GM12891 (cell line): Measurements from ENCODE around the gene LRRC1.

Experiments
- DNase-seq: peaks from one replicate; pipeline ENCODE4 v3.0.0; 2011; ENCODE audit warnings: low spot score; ENCODE audit not compliant: insufficient read length
- FAIRE-seq: peaks from 2 replicates; lab custom pipeline; 2011; peaks lifted over from hg19 to GRCh38; lab: Jason Lieb, UNC
- PAX5 ChIP-seq: IDR thresholded peaks from 2 replicates; pipeline ENCODE4 v1.6.1; 2011; ENCODE audit warnings: low read length, moderate library complexity, mild to moderate bottlenecking; ENCODE audit not compliant: insufficient read depth, severe bottlenecking
- POLR2A ChIP-seq: IDR thresholded peaks from 2 replicates; pipeline ENCODE4 v1.6.1; 2011; ENCODE audit warnings: low read depth, low read length, control low read depth
- POLR2AphosphoS5 ChIP-seq: IDR thresholded peaks from 2 replicates; pipeline ENCODE4 v1.6.1; 2011; ENCODE audit warnings: low read depth, low read length, control low read depth
- POU2F2 ChIP-seq: IDR thresholded peaks from 2 replicates; pipeline ENCODE4 v1.6.1; 2011; ENCODE audit warnings: low read depth, mild to moderate bottlenecking, control low read depth, low read length, moderate library complexity
- SPI1 ChIP-seq: IDR thresholded peaks from 2 replicates; pipeline ENCODE4 v1.6.1; 2011; ENCODE audit warnings: low read depth, low read length, control low read depth
- TAF1 ChIP-seq: IDR thresholded peaks from 2 replicates; pipeline ENCODE4 v1.6.1; 2011; ENCODE audit warnings: low read depth, low read length, control low read depth

Gene LRRC1

DNA sequence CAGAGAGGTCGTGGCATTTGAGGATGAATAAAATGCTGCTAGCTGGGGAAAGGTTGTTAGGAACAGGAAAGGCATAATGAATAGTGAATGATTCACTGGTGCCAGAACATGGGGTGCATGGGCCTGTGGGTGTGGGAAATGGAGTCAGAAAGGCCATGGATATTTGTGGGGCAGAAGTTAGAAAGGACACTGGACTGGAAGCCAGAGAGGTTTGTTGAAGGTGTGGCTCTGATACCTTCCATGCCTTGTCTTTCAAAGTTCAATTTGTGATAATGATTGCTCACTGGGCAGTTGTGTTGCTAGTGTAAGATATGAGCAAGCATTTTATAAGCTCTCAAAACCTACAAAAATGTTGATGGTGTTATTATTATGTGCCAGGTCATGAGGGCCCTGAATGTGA, 32.7 kb downstream of the LRRC1 start:
- DNase-seq (no peak), FAIRE-seq (no peak)
- TF ChIP-seq POLR2AphosphoS5 (no peak), POLR2A (no peak), TAF1 (no peak), POU2F2 (no peak), PAX5 (no peak), SPI1 (no peak)

DNA sequence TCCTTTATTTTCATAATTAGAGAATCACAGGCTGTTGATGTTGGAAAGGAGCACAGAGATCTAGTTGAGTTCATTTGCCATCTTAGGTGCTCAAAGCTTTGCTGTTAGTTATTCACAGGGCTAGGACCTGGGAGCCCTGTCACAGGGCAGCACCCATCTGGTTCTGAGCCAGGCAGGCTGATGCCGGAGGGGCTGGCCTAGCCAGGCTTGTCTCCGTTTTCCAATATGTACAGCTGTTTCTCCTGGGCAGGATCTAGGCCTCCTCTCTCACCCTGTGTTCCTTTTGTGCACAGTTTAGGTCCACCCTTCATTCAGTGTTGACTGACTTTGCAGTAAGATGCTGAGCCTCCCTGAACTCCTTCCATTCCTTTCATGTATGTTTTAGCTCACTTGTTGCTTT, 33.4 kb downstream of the LRRC1 start:
- FAIRE-seq (no peak), DNase-seq (no peak)

DNA sequence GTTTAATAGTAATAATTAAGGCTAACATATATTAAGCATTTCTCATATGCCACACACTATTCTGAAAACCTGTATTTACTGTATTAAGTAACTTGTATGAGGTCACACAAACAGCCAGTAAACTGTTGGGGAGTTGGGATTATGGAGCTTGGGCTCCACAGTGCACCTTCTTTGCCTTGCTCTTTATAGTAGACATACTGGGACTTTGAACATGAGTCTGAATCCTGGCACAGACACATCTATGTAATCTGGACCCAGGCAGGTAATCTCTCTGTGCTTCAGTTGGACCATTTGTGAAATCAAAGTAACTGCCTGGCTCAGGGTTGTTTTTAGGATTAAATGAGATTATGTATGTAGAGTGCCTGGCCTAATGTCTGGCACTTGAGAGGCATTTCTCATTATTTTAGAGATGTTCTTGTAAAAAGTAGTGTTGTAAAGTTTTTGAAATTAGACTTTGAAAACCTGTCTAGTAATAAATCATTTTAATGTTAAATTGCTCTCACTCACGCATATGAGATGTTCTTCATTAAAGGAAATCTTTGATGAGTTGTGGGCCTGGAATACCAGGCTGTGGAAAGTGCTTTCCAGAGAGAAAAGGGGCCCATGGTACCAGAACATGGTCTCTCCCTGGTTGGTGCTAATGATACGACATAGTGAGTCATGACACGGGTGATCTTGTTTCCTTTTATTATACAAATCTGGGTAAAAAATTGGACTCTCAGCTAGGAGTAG, 34.3 kb downstream of the LRRC1 start:
- FAIRE-seq, result no peak
- no peak for TF ChIP-seq POU2F2
- no peak for TF ChIP-seq POLR2AphosphoS5
- TF ChIP-seq TAF1, result no peak
- no peak for TF ChIP-seq PAX5
- TF ChIP-seq SPI1, result no peak
- no peak for TF ChIP-seq POLR2A
- no peak for DNase-seq

More for the DNA sequence above, 33.4 kb downstream of the LRRC1 start:
- no peak for TF ChIP-seq POLR2A

DNA sequence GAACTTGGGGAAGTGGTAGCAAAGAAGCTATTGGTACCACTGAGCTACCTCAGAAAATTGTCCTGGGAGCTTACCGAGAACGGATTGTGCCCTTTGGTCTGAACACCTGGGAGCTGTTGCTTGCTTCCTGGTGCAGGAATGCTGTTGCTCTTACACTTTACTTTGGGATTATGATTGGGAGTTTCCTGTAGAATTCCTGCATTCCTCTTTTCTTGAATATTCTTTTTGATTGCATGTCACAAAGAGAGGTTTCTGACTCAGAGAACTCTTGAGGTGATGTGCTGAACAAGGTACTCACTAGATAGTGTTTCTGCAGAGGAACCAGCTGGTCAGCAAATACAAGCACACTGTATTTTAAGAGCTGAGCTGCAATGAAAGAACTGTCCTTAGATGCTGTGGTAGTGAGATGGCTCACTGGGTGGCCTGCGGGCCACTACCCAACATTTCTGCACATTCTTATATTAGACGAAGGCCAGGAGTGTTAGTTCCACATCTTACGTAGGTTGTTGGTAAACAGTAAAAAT, 35.0 kb downstream of the LRRC1 start:
- TF ChIP-seq POLR2AphosphoS5 (no peak), POLR2A (no peak), SPI1 (no peak), PAX5 (no peak), TAF1 (no peak), POU2F2 (no peak)
- DNase-seq (no peak), FAIRE-seq (no peak)

DNA sequence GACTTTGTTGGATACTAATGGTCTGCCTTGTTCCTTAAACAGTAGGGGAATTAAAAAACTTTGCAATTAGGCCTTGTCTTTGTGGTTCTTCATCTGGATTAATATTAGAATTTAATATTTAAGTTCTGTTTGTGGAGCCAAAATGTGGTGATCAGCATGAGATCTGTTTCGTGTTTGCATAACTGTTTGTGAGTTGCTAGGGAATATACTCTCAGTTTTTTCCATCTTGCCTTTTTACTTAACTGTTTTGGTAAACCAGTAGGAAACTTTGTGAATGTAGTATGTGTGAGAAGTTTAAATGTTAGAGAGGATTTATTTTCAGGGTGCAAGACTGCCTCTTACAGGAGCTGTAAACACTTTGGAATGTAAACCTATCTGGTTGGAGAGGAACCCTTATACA, 35.6 kb downstream of the LRRC1 start:
- no peak for TF ChIP-seq POU2F2
- TF ChIP-seq PAX5, result no peak
- TF ChIP-seq TAF1, result no peak
- TF ChIP-seq SPI1, result no peak
- TF ChIP-seq POLR2A, result no peak
- no peak for TF ChIP-seq POLR2AphosphoS5
- no peak for FAIRE-seq
- DNase-seq, result no peak

DNA sequence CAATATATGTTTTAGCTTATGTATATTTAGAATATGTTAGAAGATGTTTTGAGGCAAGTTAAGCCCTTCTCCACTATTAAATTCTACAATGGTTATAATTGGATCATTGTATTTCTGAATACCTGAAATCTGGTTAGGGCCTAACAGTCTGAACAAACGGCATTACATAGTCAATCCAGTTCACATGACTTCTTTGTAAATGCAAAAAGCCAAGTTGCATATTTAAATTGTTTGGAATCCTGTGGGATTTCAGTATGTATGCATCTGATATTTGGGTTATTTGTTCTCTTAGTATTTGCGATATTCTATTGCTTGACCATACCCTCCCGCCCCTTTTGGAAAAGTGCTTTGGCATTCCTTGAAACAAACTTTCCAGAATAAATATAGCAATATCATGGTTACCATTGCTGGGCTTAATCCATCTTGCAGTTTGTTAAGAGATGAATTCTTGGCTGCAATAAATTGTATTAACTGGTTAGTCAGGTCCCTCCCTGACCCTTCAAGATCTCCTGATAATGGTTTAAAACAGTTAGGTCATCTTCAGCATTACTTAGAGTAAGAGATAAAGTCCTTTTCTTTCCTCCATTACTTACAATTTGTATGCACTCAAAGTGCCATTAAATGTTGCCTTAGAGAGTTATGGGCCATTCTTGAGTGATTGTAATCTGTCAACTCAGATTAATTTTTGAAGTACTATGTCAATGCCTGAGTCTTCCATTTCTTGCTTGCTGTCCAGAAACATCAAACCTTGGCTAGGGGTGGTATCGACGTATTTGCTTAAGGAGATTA, 36.5 kb downstream of the LRRC1 start:
- DNase-seq (no peak), FAIRE-seq (no peak)
- TF ChIP-seq POLR2AphosphoS5 (no peak), POU2F2 (no peak)

DNA sequence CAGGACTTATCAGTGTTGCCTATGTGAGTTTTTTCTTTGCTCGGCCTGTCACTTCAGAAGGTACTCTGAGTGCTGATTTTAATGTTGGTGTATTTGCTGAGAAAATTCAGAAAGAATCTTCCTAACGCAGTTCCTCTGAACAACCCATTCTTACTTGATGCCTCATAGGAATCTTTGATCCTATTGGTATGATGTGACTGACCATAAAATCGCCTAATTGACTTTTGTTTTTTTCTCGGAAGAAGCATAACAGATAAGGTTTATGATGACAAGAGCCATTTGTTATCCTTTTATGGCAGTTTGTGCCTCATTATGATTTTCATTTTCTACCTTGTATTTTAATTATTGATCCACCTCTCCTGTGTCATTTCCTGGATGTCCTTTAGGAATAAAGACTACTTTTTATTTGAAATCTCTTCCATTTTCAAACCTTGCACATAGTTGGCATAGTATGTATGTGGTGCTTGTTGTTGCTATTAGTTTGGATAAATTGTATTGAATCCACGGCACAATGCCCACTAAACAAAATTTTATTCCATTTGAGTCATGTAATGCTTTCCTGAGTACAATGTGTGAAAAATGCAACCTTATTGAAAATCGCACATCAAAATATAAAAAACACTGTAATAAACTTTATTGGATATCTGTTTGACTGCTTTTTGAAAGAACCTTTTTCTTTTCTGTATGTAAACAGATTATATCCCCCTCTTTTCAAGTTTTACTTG, 37.3 kb downstream of the LRRC1 start:
- no peak for TF ChIP-seq POU2F2
- no peak for FAIRE-seq

DNA sequence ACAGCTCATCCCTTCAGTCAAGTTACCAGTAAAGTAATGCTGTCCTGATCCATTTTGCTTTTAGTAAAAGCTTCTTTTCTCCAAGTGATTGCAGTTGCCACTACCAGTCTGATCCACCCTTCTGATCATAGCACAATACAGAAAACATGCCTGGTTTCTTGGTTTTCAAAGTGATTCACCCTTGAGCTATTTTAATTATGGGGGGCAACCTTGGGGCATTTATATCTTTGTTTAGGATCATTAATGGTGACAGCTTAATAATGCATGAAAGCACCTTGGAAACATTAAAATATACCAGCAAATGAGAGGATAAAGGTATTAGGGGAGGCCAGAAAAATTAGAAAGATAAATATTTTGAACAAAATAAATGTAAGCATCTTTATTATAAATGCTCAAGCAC, 38.4 kb downstream of the LRRC1 start:
- DNase-seq, result no peak
- no peak for FAIRE-seq
- TF ChIP-seq PAX5, result no peak
- no peak for TF ChIP-seq SPI1
- no peak for TF ChIP-seq TAF1
- no peak for TF ChIP-seq POLR2A
- no peak for TF ChIP-seq POU2F2
- TF ChIP-seq POLR2AphosphoS5, result no peak

More for the DNA sequence above, 37.3 kb downstream of the LRRC1 start:
- DNase-seq, result no peak

DNA sequence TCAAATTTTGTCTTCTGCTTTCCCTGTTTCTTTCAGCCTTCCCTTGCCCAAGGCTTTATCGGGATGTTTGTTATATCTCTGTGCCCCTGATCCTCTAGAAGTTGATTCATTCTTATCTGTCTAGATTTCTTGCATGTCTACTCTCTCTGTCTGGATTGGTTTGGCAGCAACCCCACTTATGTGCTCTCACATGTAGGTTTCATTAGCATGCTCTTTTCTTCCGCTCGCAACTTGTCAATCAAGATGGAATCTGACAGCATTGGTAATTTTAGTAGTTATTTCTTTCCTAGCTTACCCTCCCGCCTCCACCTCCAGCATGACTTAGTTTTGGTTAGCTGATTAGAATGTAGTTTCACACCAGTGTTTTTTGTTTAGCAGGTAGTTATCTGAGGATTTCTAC, 39.3 kb downstream of the LRRC1 start:
- TF ChIP-seq POLR2AphosphoS5 (no peak), PAX5 (no peak), POU2F2 (no peak), POLR2A (no peak), SPI1 (no peak), TAF1 (no peak)
- FAIRE-seq (no peak), DNase-seq (no peak)
